PC-9 (cell line): ENCODE data around the gene STEAP3. TPM values are rescaled to one million over a fixed set of nuclear protein-coding genes. Genes with fewer than 3 reads are reported as not detected.

Experiments used
- BruUV-seq: library from RNA; stranded (reverse); fragments of 400-500 nt; replicated peaks from 2 replicates; lab custom pipeline; 2021; lab: Mats Ljungman, UMichigan
- CTCF ChIA-PET: fragments of 300-600 bp; sonication (Branson Sonifier 250); formaldehyde crosslinking; loops from one replicate; lab custom pipeline; 2022; ENCODE audit warnings: antibody characterized with exemption; lab: Charles Lee
- POLR2A ChIA-PET: fragments of 300-600 bp; sonication (Branson Sonifier 250); formaldehyde crosslinking; loops from one replicate; lab custom pipeline; 2022; ENCODE audit warnings: antibody characterized with exemption; ENCODE audit not compliant: unreplicated experiment; lab: Charles Lee
- DNase-seq, 2 experiments: peaks; one replicate each; pipeline versions ENCODE4 v3.0.0 to v3.0.0-alpha.2; 2015 to 2022; ENCODE audit warnings: mixed read lengths in 1 of 2
- H2AFZ ChIP-seq: fragments of 200-600 bp; sonication (generic); 2 replicates; pipeline ENCODE4 v1.8.1; 2017; ENCODE audit warnings: antibody characterized with exemption
- H3F3A ChIP-seq: fragments of 200-600 bp; sonication (generic); 2 replicates; pipeline ENCODE4 v1.8.1; 2017; ENCODE audit warnings: antibody characterized with exemption, mild to moderate bottlenecking, low read depth; ENCODE audit not compliant: insufficient read depth
- H3K27ac ChIP-seq: fragments of 200-600 bp; sonication (generic); 2 replicates; pipeline ENCODE4 v1.6.1; 2016; ENCODE audit warnings: mixed run types
- H3K27me3 ChIP-seq: fragments of 200-600 bp; sonication (generic); 2 replicates; pipeline ENCODE4 v1.6.1; 2016; ENCODE audit warnings: low read depth, mixed run types; ENCODE audit not compliant: insufficient read depth
- H3K36me3 ChIP-seq: fragments of 200-600 bp; sonication (generic); 2 replicates; pipeline ENCODE4 v1.6.1; 2016; ENCODE audit warnings: low read depth, mixed run types
- H3K4me1 ChIP-seq: fragments of 200-600 bp; sonication (generic); replicated peaks from 2 replicates; pipeline ENCODE4 v1.6.1; 2016; ENCODE audit warnings: mixed run types; ENCODE audit not compliant: insufficient read depth
- H3K4me2 ChIP-seq: fragments of 200-600 bp; sonication (generic); 2 replicates; pipeline ENCODE4 v1.6.1; 2017; ENCODE audit warnings: mixed run types
- H3K4me3 ChIP-seq: fragments of 200-600 bp; sonication (generic); 2 replicates; pipeline ENCODE4 v1.6.1; 2016; ENCODE audit warnings: mixed run types
- H3K79me2 ChIP-seq: fragments of 200-600 bp; sonication (generic); 2 replicates; pipeline ENCODE4 v1.6.1; 2017; ENCODE audit warnings: low read depth, mixed run types
- H3K9me2 ChIP-seq: fragments of 200-600 bp; sonication (generic); 2 replicates; pipeline ENCODE4 v1.8.1; 2017; ENCODE audit warnings: mild to moderate bottlenecking; ENCODE audit not compliant: insufficient read depth
- H3K9me3 ChIP-seq: fragments of 200-600 bp; sonication (generic); 2 replicates; pipeline ENCODE4 v1.8.1; 2016; ENCODE audit warnings: low read depth; ENCODE audit not compliant: insufficient read depth
- H4K20me1 ChIP-seq: fragments of 200-600 bp; sonication (generic); 2 replicates; pipeline ENCODE4 v1.8.1; 2017; ENCODE audit not compliant: insufficient read depth
- CTCF ChIP-seq: fragments of 200-600 bp; sonication (generic); conservative IDR thresholded peaks from 2 replicates; pipeline ENCODE4 v1.6.1; 2017; ENCODE audit warnings: mixed run types, antibody characterized with exemption, mild to moderate bottlenecking, moderate library complexity
- EZH2 ChIP-seq: fragments of 200-600 bp; sonication (generic); IDR thresholded peaks from 2 replicates; pipeline ENCODE4 v1.8.0; 2017; ENCODE audit warnings: antibody characterized with exemption, low read depth
- intact Hi-C: fragments of 100-400 bp; cut with micrococcal nuclease; formaldehyde crosslinking; loops from one replicate; pipeline ENCODE4 v1.10.0; 2022; ENCODE audit not compliant: unreplicated experiment
- total RNA-seq: library from RNA; stranded (reverse); gene quantifications from 2 replicates; pipeline ENCODE4 v1.2.3, GENCODE V29; 2021

The STEAP3 gene
- total RNA-seq, 1 experiment from 2014 or later, result 23.0 TPM

GRCh38 chr2:119220720-119221301, 2.8 kb upstream of the STEAP3 start:
- Histone ChIP-seq H3K27ac (no peak overlapping the region), H3F3A (peaks cover 8% of the 10 kb centered on the region; the same call in 1 of the 2 replicates), H3K4me1 (peaks cover 42% of the 10 kb centered on the region), H2AFZ (no peak overlapping the region), H3K36me3 (no peaks in the 10 kb centered on the region), H3K9me3 (no peaks in the 10 kb centered on the region), H3K79me2 (peaks cover 17% of the 10 kb centered on the region), H3K4me2 (no peak overlapping the region), H3K9me2 (no peaks in the 10 kb centered on the region), H4K20me1 (no peaks in the 10 kb centered on the region), H3K4me3 (no peak overlapping the region), H3K27me3 (no peaks in the 10 kb centered on the region)
- ChIA-PET POLR2A (no interaction called here), CTCF (interaction anchor here (0.6 kb wide), 1 partner anchor 46 kb away, joined by 3 read pairs; no protein-coding TSS in a partner anchor)
- intact Hi-C loops, result no loop called here
- no peak for TF ChIP-seq EZH2
- TF ChIP-seq CTCF, result no peak
- DNase-seq, result no peak
- BruUV-seq, result no TSS peak

DNA sequence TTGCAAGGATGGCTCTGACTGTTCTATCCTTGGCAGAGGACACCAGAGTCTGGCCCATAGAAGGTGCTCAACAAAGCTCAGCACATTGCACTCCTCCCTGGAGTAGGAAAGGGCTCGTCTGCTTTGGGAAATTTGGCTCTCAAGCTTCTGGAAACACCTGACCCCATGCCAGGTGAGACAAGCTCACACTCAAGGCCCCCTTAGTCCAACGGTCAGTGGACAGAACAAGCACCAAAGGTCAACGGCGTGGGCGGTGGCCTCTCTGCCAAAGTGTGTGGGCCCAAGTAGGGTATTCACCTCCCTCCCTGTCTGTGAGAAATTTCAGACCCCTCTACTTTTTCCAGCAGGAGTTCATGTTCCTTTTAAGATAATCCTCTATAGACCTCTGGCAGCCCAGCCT, 2.0 kb upstream of the STEAP3 start:
- CTCF ChIA-PET, result interaction anchor here (0.6 kb wide), 1 partner anchor 45 kb away, joined by 3 read pairs; no protein-coding TSS in a partner anchor
- no peak overlapping the region for H3K4me3 ChIP-seq
- no TSS peak for BruUV-seq
- peaks cover 8% of the 10 kb centered on the region; the same call in 1 of the 2 replicates for H3F3A ChIP-seq
- H3K4me1 ChIP-seq, result peaks cover 42% of the 10 kb centered on the region
- no peaks in the 10 kb centered on the region for H3K9me3 ChIP-seq
- peaks cover 25% of the 10 kb centered on the region for H3K79me2 ChIP-seq
- no peak for DNase-seq
- no peaks in the 10 kb centered on the region for H3K27me3 ChIP-seq
- H3K9me2 ChIP-seq, result no peaks in the 10 kb centered on the region
- no peak overlapping the region for H3K27ac ChIP-seq
- no peak for TF ChIP-seq EZH2
- no peak for TF ChIP-seq CTCF
- POLR2A ChIA-PET, result no interaction called here
- no peak overlapping the region for H2AFZ ChIP-seq
- no peaks in the 10 kb centered on the region for H3K36me3 ChIP-seq
- H3K4me2 ChIP-seq, result no peak overlapping the region
- intact Hi-C loops, result no loop called here
- H4K20me1 ChIP-seq, result no peaks in the 10 kb centered on the region

- ChIA-PET CTCF (interaction anchor here (0.5 to 1.9 kb wide), 2 partner anchors 13 to 297 kb away, joined by 4 to 16 read pairs; no protein-coding TSS in a partner anchor), POLR2A (no interaction called here)
- no peaks in the 10 kb centered on the region for H3K9me2 ChIP-seq
- no peaks in the 10 kb centered on the region for H4K20me1 ChIP-seq
- H3K4me1 ChIP-seq, result peaks cover 42% of the 10 kb centered on the region
- H3K36me3 ChIP-seq, result no peaks in the 10 kb centered on the region
- H3K4me3 ChIP-seq, result no peak overlapping the region
- BruUV-seq, result no TSS peak
- H3K27ac ChIP-seq, result no peak overlapping the region
- no peak for DNase-seq
- no peak overlapping the region for H2AFZ ChIP-seq
- H3K79me2 ChIP-seq, result peaks cover 27% of the 10 kb centered on the region
- no peak overlapping the region for H3K4me2 ChIP-seq
- H3K9me3 ChIP-seq, result no peaks in the 10 kb centered on the region
- H3K27me3 ChIP-seq, result no peaks in the 10 kb centered on the region
- TF ChIP-seq EZH2 (no peak), CTCF (no peak)
- H3F3A ChIP-seq, result peaks cover 8% of the 10 kb centered on the region; the same call in 1 of the 2 replicates
- intact Hi-C loops, result no loop called here
Observed at GRCh38 chr2:119222213-119222612, 1.4 kb upstream of the STEAP3 start.
